Motor neuron (in vitro differentiated cells): ENCODE data around the gene RALGDS. TPM values are rescaled to one million over a fixed set of nuclear protein-coding genes. Genes with fewer than 3 reads are reported as not detected.

Experiments used
- ATAC-seq, 8 experiments: fragments of 200-7000 bp; cut with Tn5 transposase; replicated peaks in 6 of 8; 2 replicates each; pipeline ENCODE4 v1.8.0; 2021; ENCODE audit warnings: mild to moderate bottlenecking in 8 of 8, moderate library complexity in 8 of 8
- H3K27ac ChIP-seq, 2 donors: fragments of 250-450 bp; sonication (Bioruptor Pico); 2 replicates each; pipeline ENCODE4 v1.9.0; 2021; ENCODE audit warnings: antibody characterized with exemption in 2 of 2, mild to moderate bottlenecking in 2 of 2, moderate library complexity in 1 of 2
- H3K4me1 ChIP-seq, 2 donors: fragments of 250-450 bp; sonication (Bioruptor Pico); replicated peaks in 1 of 2; 2 replicates each; pipeline ENCODE4 v1.6.1; 2021; ENCODE audit warnings: antibody characterized with exemption in 2 of 2, mild to moderate bottlenecking in 2 of 2, moderate library complexity in 1 of 2
- H3K4me3 ChIP-seq, 5 donors: fragments of 250-450 bp; sonication (Bioruptor Pico); 2 replicates each; pipeline ENCODE4 v1.9.0; 2021; ENCODE audit warnings: antibody characterized with exemption in 5 of 5, mild to moderate bottlenecking in 5 of 5, moderate library complexity in 4 of 5
- WGBS, 10 experiments: fragments of 450-650 bp; shearing (Covaris generic); methylation state at CpG; one replicate each; pipeline ENCODE4 v1.0.0; 2022; 5-methylcytosine and 5-hydroxymethylcytosine counted together
- in situ Hi-C, 9 experiments: fragments of 400-800 bp; cut with MboI; loops; one replicate each; pipeline ENCODE4 v1.15.0; 2021; ENCODE audit warnings: low sequenced_read_pairs in 9 of 9, low pct_unique_long_range_greater_than_20kb in 2 of 9; ENCODE audit not compliant: unreplicated experiment in 9 of 9
- total RNA-seq, 8 experiments: library from RNA; unstranded; fragments of 300-600 nt; gene quantifications; 2 replicates each; pipeline versions ENCODE4 v1.2.3 to v1.2.4, GENCODE V29; 2022

Gene RALGDS
- total RNA-seq, 8 experiments from 2014 or later: 18.3 to 85.1 (median 52.9) TPM

DNA sequence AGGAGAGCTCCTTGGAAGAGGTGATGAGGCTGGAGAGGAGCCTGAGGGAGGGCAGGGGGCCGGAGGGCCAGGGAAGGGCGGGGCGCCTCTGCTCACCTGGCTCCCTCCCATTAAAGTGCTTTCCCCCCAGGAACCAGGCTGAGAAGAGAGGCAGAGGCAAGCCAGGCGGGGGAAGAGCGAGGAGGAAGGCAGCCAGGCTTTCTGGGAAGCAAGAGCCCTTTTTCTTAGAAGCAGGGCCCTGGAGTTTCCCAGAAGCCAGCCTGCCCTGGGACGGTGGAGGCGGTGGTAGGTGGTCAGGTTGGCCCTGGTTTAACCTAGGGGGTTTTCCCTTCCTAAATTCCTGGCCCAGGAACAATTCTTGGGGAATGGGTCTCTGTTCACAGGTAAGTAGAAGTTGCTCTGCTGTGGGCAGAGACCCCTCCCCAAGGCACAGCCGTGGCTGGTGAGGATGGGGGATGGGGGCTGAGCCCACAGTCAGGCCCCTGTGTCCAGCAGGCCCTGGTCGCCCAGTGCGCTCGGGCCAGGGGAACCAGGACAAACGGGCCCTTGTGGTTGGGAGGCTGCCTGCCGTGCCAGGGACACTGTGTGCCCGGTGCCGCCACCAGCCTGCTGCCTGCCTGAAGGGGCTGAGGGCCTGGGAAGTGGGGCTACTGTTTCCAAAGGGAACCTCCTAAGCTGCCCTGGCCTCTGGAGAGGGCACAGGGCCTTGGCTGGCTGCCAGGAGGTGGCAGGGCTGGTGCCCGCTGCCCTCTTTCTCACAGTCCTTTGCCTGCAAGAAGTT lies 16.6 kb upstream of the RALGDS start:
- Histone ChIP-seq H3K27ac (no peak overlapping the region), H3K4me3 (no peak overlapping the region), H3K4me1 (peaks cover 27 to 51% of the 10 kb centered on the region in 2 donors)
- 80 to 100% methylated on average over 2 to 4 of the region's 16 CpGs; no CpG with 5 or more reads in 8 of the 10 experiments for WGBS, 10 experiments
- in situ Hi-C loops: no loop called here
- no peak for ATAC-seq

DNA sequence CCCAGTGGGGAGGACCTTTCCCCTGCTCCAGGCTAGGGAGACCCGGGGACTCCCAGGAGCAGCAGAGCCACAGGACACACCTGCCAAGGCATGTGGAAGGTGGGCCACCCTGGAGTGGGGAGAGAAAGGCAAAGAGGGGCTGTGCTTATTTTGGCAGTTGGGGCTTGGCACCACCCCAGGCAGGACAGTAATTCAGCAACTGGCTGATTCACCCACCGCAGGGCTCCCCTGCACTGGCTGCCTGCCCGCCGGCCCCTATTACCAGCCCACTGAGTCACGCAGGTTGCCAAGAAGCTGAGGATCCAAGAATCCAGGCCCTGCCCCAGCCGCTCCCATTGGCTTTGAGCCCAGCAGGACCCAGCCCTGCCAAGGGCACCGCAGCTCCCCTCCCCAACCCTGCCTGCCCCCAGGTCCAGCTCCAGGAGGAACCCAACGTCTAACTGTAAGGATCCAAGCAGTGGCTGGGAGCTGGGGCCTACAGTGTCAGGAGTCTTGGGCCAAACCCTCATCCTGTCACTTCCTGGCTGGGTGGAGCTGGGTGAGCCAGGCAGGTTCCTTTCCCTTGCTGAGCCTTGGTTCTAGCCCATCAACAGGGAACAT lies 14.2 kb upstream of the RALGDS start:
- Histone ChIP-seq H3K27ac (peak overlapping the region in 1 of 2 donors; percentile 99), H3K4me3 (no peak overlapping the region), H3K4me1 (peaks cover 20 to 36% of the 10 kb centered on the region in 2 donors)
- in situ Hi-C loops: no loop called here
- 0 to 40% (median 33%) methylated on average over 1 to 2 of the region's 8 CpGs; no CpG with 5 or more reads in 7 of the 10 experiments for WGBS, 10 experiments
- ATAC-seq: peak in 4 of 8 experiments; percentile 6 to 45 (median 23)

GRCh38 chr9:133134388-133135145 lies 13.5 kb upstream of the RALGDS start:
- Histone ChIP-seq H3K4me1 (peaks cover 20 to 30% of the 10 kb centered on the region in 2 donors), H3K4me3 (no peak overlapping the region), H3K27ac (peak overlapping the region; percentile 98 to 99)
- ATAC-seq: no peak
- WGBS, 10 experiments: 30 to 100% (median 92%) methylated on average over 2 to 10 of the region's 11 CpGs; no CpG with 5 or more reads in 2 of the 10 experiments
- in situ Hi-C loops: no loop called here

GRCh38 chr9:133133681-133134387 lies 12.8 kb upstream of the RALGDS start:
- ATAC-seq: peak; percentile 78 to 94 (median 82)
- in situ Hi-C loops: no loop called here
- Histone ChIP-seq H3K27ac (peak overlapping the region; percentile 98 to 99), H3K4me3 (no peak overlapping the region), H3K4me1 (peaks cover 20 to 29% of the 10 kb centered on the region in 2 donors)
- WGBS, 10 experiments: 20 to 89% (median 67%) methylated on average over 1 to 6 of the region's 21 CpGs; no CpG with 5 or more reads in 4 of the 10 experiments

DNA sequence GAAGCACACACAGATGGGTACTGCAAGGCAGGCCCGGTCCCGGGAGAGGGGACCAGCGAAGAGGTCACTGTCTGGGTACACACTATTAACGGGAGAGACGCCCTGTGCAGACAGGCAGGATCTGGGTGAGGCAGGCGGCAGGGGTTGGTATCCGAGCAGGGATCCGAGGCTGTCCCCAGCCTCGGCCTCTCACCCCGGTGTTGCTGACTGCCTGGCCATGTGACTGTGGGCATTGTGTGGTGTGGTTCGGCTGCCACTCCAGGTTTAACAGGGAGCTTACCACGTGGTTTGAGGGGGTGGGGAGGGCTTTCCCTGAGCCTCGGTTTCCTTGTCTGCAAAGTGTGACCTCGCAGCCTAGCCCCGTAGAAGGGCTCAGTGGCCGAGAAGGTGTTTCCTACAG lies 11.1 kb upstream of the RALGDS start:
- in situ Hi-C loops: no loop called here
- WGBS, 10 experiments: 77 to 100% (median 90%) methylated on average over 1 to 5 of the region's 16 CpGs; no CpG with 5 or more reads in 4 of the 10 experiments
- no peak overlapping the region for H3K4me3 ChIP-seq
- H3K4me1 ChIP-seq: peaks cover 20 to 29% of the 10 kb centered on the region in 2 donors
- peak overlapping the region; percentile 98 to 99 for H3K27ac ChIP-seq
- no peak for ATAC-seq

- H3K27ac ChIP-seq: no peak overlapping the region
- H3K4me3 ChIP-seq: no peak overlapping the region
- H3K4me1 ChIP-seq: peaks cover 20 to 29% of the 10 kb centered on the region in 2 donors
- in situ Hi-C loops: no loop called here
- 82 to 100% (median 100%) methylated on average over 1 to 3 of the region's 5 CpGs; no CpG with 5 or more reads in 5 of the 10 experiments for WGBS, 10 experiments
- ATAC-seq: no peak
These were observed 10.5 kb upstream of the RALGDS start for GRCh38 chr9:133131506-133131905.

- no peak for ATAC-seq
- Histone ChIP-seq H3K27ac (no peak overlapping the region), H3K4me3 (no peak overlapping the region), H3K4me1 (peaks cover 20 to 29% of the 10 kb centered on the region in 2 donors)
- in situ Hi-C loops: no loop called here
- WGBS, 10 experiments: 80 to 100% (median 100%) methylated on average over 1 to 2 of the region's 10 CpGs; no CpG with 5 or more reads in 5 of the 10 experiments
These were observed 9.7 kb upstream of the RALGDS start for GRCh38 chr9:133130685-133131244.

DNA sequence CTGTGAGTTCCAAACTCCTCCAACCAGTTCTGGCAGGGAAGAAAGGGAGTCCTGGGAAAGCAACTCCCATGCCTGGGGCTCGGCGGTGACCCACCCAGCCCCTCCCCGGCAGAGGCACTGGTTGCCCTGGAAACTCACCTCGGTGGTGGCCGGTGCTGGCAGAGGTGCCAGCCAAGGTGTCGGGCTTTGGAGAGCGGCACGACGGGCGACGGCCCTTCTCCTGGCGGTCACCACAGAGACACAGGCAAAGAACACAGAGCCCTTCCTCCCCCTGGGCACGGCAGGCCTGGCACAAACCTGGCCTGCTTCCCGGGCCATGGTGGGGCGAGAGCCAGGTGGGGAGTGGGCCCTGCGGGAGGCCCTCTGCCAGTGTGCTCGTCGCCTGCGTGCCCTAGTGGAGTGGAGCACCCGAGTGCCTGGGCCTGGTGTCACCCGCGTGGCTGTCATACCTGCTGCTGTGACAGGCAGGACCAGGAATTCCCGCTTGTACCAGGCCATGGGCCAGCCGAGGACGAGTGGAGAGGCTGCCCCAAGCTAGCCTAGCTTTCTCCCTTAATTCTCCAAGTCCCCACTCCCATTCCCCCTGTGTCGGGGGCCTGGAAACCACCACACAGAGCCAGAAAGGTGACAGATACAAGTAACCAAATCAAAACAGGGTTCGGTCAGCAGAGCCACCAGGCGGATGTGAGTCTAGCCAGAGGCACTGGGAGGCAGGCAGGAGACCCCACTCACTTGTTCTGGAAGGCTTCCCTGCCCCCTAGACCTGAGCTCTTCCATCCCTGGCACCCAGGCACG lies 8.2 kb upstream of the RALGDS start:
- ATAC-seq: no peak
- Histone ChIP-seq H3K4me1 (peaks cover 17 to 21% of the 10 kb centered on the region in 2 donors), H3K4me3 (no peak overlapping the region), H3K27ac (no peak overlapping the region)
- WGBS, 10 experiments: 80 to 100% (median 93%) methylated on average over 1 to 6 of the region's 29 CpGs; no CpG with 5 or more reads in 4 of the 10 experiments
- in situ Hi-C loops: no loop called here

DNA sequence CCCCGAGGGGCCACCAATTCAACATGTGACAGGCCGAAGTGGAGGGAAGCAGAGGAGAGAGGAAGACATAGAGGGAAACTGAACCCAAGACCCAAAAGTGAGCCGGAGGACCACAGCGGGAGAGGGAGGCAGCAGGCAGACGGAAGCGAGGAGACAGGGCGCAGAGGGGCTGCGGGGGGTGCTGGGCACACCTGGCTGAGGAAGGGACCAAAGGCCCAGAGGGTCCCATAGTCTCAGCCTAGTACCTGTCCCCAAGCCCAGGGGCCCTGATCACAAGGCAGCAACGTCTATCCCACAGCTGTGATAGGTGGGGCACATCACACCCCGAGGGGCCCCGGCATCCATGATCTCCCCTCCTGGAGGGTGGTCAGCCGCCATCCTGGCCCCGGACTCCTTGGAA lies 7.1 kb upstream of the RALGDS start:
- Histone ChIP-seq H3K4me1 (peaks cover 11 to 15% of the 10 kb centered on the region in 2 donors), H3K4me3 (no peak overlapping the region), H3K27ac (no peak overlapping the region)
- 85 to 91% (median 90%) methylated on average over 2 to 6 of the region's 13 CpGs; no CpG with 5 or more reads in 6 of the 10 experiments for WGBS, 10 experiments
- ATAC-seq: no peak
- in situ Hi-C loops: no loop called here

DNA sequence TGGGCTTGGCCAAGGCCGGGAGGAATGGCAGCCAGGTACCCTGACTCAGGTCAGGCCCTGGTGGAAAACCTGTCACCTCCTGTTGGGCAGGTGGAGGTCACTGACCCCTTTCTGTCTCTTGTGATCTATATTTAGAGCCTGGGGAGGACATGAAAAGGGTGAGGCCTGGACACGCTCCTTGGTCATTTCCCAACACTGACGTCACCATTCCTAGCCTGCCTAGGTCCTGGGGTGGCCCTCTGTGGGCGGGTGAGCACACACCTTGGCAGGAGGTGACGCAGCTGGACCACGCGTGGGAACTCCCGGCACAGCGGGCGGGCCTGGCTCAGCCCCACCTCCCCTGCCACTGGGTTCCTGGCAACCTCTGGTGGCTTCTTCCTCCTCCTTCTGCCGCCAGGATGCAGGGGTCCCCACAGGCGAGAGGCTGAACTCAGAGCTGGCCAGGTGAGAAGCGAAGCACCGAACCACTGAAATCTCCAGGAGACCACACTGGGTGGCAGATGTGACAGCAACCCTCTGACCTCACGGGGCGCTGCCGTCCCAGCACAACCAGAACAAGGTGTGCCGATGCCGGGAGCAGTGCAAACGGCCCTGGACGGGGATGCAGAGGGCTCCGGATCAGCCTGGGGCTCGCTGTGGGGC lies 6.4 kb upstream of the RALGDS start:
- peaks cover 11 to 15% of the 10 kb centered on the region in 2 donors for H3K4me1 ChIP-seq
- in situ Hi-C loops: no loop called here
- H3K4me3 ChIP-seq: no peak overlapping the region
- 77 to 100% (median 97%) methylated on average over 3 to 7 of the region's 23 CpGs; no CpG with 5 or more reads in 5 of the 10 experiments for WGBS, 10 experiments
- peak in 2 of 8 experiments; percentile 25 to 58 for ATAC-seq
- no peak overlapping the region for H3K27ac ChIP-seq

DNA sequence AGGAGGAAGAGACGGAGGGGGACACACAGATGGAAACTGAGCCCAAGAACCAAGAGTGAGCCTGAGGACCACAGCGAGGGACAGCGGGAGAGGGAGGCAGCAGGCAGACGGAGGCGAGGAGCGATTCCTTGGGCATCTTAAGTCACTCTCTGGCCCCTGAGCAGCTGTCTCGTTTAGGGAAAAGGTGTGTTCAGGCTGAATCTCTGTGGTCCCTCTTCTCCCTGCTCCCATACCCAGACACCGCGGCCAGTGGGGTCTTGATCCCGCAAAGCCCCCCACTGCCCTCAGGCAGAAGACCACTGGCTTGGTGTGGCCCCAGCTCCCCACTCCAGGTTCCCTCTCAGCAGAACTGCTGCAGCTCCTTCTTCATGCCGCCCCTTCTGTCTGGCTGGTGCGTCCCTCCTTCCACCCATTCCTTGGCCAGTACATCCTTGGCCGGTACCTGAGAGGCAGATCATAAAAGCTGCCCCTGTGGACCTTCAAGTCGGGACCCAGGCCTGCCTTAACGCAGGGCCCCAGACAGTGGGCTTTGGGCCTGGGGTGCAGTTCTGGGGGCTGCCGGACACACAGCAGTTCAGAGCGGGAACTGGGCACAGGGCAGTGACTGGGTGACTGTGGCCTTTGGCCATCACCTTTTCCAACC lies 5.8 kb upstream of the RALGDS start:
- in situ Hi-C loops: no loop called here
- ATAC-seq: peak in 2 of 8 experiments; percentile 5 to 7
- H3K4me3 ChIP-seq: no peak overlapping the region
- H3K27ac ChIP-seq: no peak overlapping the region
- H3K4me1 ChIP-seq: peaks cover 10 to 15% of the 10 kb centered on the region in 2 donors
- 48 to 100% (median 80%) methylated on average over 1 to 4 of the region's 17 CpGs; no CpG with 5 or more reads in 5 of the 10 experiments for WGBS, 10 experiments
